OCI-LY1 (cell line): ENCODE measurements around the gene CORO1C.

Source experiments
- EZH2 ChIP-seq: fragments of 200-600 bp; sonication (generic), shearing (Covaris generic); IDR thresholded peaks from 2 replicates; pipeline ENCODE4 v1.8.0; 2017; ENCODE audit warnings: borderline replicate concordance, mixed run types, mild to moderate bottlenecking, antibody characterized with exemption, low read length, moderate library complexity, mixed read lengths
- TF ChIP-seq, protein P1 (sequence below): fragments of 200-600 bp; sonication (generic), shearing (Covaris generic); IDR thresholded peaks from 2 replicates; pipeline ENCODE4 v1.5.1; 2017; ENCODE audit warnings: mild to moderate bottlenecking, antibody characterized with exemption, low read length, moderate library complexity, mixed read lengths

DNA sequence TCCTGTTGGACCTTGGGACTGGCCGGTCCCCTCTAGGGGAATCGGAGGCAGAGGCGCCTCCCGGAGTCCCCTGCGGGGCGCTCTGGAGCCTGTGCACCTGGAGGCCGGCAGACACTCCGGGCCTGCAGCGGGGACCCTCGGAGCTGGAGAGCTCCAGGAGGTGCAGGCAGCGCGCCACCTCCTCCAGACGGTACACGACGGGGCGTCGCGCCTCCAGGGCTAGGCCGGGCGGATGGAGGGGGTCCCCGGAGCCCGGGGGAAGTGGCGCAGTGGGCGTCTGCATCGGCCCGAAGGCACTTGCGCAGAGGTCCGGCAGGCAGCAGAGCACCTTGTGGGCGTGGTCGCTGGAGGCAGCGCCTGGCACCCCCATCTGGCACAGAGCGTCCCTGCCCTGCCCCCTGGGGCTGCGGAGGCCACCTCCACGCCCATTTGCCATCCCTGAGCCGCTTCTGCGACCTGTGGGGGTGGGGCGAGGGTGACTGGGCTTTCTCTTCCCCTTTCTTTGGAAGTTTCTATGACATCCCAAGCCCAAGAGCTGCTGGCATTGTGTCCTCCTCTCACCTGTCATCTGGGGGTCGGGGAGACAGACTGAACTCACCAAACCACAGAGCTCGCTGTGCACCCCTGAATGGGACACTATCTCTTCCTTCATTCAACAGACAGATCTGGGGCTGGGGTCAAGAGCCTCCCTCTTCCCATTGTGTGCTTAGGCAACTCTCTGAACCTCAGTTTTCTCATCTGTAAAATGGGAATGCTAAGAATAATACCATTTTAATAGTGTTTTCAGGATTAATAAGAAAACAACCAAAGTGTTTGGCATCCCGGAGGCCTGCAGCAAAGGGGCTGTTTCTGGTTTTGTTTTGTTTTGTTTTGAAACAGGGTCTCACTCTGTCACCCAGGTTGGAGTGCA is 37.5 kb upstream of the CORO1C start:
- TF ChIP-seq, protein P1, sequence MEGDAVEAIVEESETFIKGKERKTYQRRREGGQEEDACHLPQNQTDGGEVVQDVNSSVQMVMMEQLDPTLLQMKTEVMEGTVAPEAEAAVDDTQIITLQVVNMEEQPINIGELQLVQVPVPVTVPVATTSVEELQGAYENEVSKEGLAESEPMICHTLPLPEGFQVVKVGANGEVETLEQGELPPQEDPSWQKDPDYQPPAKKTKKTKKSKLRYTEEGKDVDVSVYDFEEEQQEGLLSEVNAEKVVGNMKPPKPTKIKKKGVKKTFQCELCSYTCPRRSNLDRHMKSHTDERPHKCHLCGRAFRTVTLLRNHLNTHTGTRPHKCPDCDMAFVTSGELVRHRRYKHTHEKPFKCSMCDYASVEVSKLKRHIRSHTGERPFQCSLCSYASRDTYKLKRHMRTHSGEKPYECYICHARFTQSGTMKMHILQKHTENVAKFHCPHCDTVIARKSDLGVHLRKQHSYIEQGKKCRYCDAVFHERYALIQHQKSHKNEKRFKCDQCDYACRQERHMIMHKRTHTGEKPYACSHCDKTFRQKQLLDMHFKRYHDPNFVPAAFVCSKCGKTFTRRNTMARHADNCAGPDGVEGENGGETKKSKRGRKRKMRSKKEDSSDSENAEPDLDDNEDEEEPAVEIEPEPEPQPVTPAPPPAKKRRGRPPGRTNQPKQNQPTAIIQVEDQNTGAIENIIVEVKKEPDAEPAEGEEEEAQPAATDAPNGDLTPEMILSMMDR, result no peak
- no peak for TF ChIP-seq EZH2
